Measurements from ENCODE around the gene PLEK2. TPM values are rescaled to one million over a fixed set of nuclear protein-coding genes. Genes with fewer than 3 reads are reported as not detected.
A peak's percentile ranks its signal among the peaks of the same experiment; 100 is the strongest.

The PLEK2 gene
- total RNA-seq, 2 donors from 2014 or later, result 1.6 to 2.0 TPM

GRCh38 chr14:67358924-67359774 lies 52.8 kb downstream of the PLEK2 start:
- Mint-ChIP-seq H3K9me3 (no peaks in the 10 kb centered on the region), H3K4me1 (peaks cover 33% of the 10 kb centered on the region), H3K27ac (peak overlapping the region; percentile 99), H3K4me3 (peak overlapping the region; percentile 99), H3K36me3 (ENCODE audit: low read depth) (peaks cover 2% of the 10 kb centered on the region), H3K27me3 (ENCODE audit: insufficient read depth) (no peaks in the 10 kb centered on the region)
- peak; percentile 63 for DNase-seq
- Histone ChIP-seq H3K36me3 (ENCODE audit: control insufficient read depth, insufficient read depth, low read length) (peaks cover 11% of the 10 kb centered on the region), H3K4me1 (ENCODE audit: control insufficient read depth, insufficient read depth, low read length) (peaks cover 9% of the 10 kb centered on the region), H3K4me3 (ENCODE audit: low read length) (peak overlapping the region; percentile 97), H3K9ac (ENCODE audit: extremely low read depth, low read length, poor library complexity, severe bottlenecking) (peak overlapping the region; percentile 92), H3K27ac (ENCODE audit: low read depth, low read length) (peak overlapping the region; percentile 67), H3K27me3 (ENCODE audit: control insufficient read depth, insufficient read depth, low read length, poor library complexity, severe bottlenecking) (no peaks in the 10 kb centered on the region), H3K9me3 (ENCODE audit: control insufficient read depth, low read length) (no peaks in the 10 kb centered on the region)
- 1 to 3% methylated on average over 20 to 38 of the region's 38 CpGs for WGBS, 2 experiments (ENCODE audit: insufficient coverage in 1 of 2, insufficient read length in 1 of 2)
- no peak for TF ChIP-seq CTCF (conservative IDR thresholded peaks at IDR 0.05)

- Histone ChIP-seq H3K27me3 (ENCODE audit: control insufficient read depth, insufficient read depth, low read length, poor library complexity, severe bottlenecking) (no peaks in the 10 kb centered on the region), H3K9me3 (ENCODE audit: control insufficient read depth, low read length) (no peaks in the 10 kb centered on the region), H3K36me3 (ENCODE audit: control insufficient read depth, insufficient read depth, low read length) (peaks cover 14% of the 10 kb centered on the region), H3K27ac (ENCODE audit: low read depth, low read length) (no peak overlapping the region), H3K9ac (ENCODE audit: extremely low read depth, low read length, poor library complexity, severe bottlenecking) (peak overlapping the region; percentile 92), H3K4me1 (ENCODE audit: control insufficient read depth, insufficient read depth, low read length) (peaks cover 9% of the 10 kb centered on the region), H3K4me3 (ENCODE audit: low read length) (peak overlapping the region; percentile 97)
- no peak for TF ChIP-seq CTCF (conservative IDR thresholded peaks at IDR 0.05)
- peak overlapping the region; percentile 99 for H3K4me3 Mint-ChIP-seq
- H3K36me3 Mint-ChIP-seq (ENCODE audit: low read depth), result peaks cover 8% of the 10 kb centered on the region
- DNase-seq, result no peak
- H3K4me1 Mint-ChIP-seq, result peaks cover 33% of the 10 kb centered on the region
- WGBS, 2 experiments (ENCODE audit: insufficient coverage in 1 of 2, insufficient read length in 1 of 2), result 50 to 53% methylated on average over 9 of the region's 9 CpGs
- no peaks in the 10 kb centered on the region for H3K27me3 Mint-ChIP-seq (ENCODE audit: insufficient read depth)
- H3K9me3 Mint-ChIP-seq, result no peaks in the 10 kb centered on the region
- peak overlapping the region; percentile 99 for H3K27ac Mint-ChIP-seq
These were observed 54.0 kb downstream of the PLEK2 start for GRCh38 chr14:67357969-67358354.

- H3K27me3 ChIP-seq (ENCODE audit: control insufficient read depth, insufficient read depth, low read length, poor library complexity, severe bottlenecking), result no peaks in the 10 kb centered on the region
- H3K36me3 ChIP-seq (ENCODE audit: control insufficient read depth, insufficient read depth, low read length), result peaks cover 16% of the 10 kb centered on the region
- no peaks in the 10 kb centered on the region for H3K9me3 ChIP-seq (ENCODE audit: control insufficient read depth, low read length)
- H3K4me3 ChIP-seq (ENCODE audit: low read length), result peak overlapping the region; percentile 97
- no peak for DNase-seq
- Mint-ChIP-seq H3K4me1 (peaks cover 33% of the 10 kb centered on the region), H3K36me3 (ENCODE audit: low read depth) (peaks cover 11% of the 10 kb centered on the region), H3K9me3 (no peaks in the 10 kb centered on the region), H3K27ac (peak overlapping the region; percentile 3), H3K27me3 (ENCODE audit: insufficient read depth) (no peaks in the 10 kb centered on the region), H3K4me3 (peak overlapping the region; percentile 99)
- WGBS, 2 experiments (ENCODE audit: insufficient coverage in 1 of 2, insufficient read length in 1 of 2), result 76 to 80% methylated on average over 2 to 4 of the region's 4 CpGs
- H3K27ac ChIP-seq (ENCODE audit: low read depth, low read length), result no peak overlapping the region
- peak overlapping the region; percentile 23 for H3K9ac ChIP-seq (ENCODE audit: extremely low read depth, low read length, poor library complexity, severe bottlenecking)
- TF ChIP-seq CTCF (conservative IDR thresholded peaks at IDR 0.05), result no peak
- H3K4me1 ChIP-seq (ENCODE audit: control insufficient read depth, insufficient read depth, low read length), result peaks cover 9% of the 10 kb centered on the region
These were observed 54.6 kb downstream of the PLEK2 start for GRCh38 chr14:67357186-67357968.

Measured in endodermal cell (in vitro differentiated cells).